A549 (cell line): ENCODE measurements around the gene KIF13A. TPM values are rescaled to one million over a fixed set of nuclear protein-coding genes. Genes with fewer than 3 reads are reported as not detected.
"Not testable (repeated sequence)": the region's sequence is repeated elsewhere in the genome, so short reads cannot be mapped to it uniquely, and the experiment has no call there.

Experiments used
- ATAC-seq, 2 experiments: fragments of 200-7000 bp in 1 of 2; fragments of >200 bp in 1 of 2; cut with Nextera tagmentation in 1 of 2; cut with Tn5 transposase in 1 of 2; 3 replicates each; pipeline versions ENCODE4 v1.8.0 to v1.9.1; 2018 to 2020; ENCODE audit warnings: mild to moderate bottlenecking in 1 of 2, moderate library complexity in 1 of 2
- CTCF ChIA-PET: fragments of 300-600 bp; sonication (Branson Sonifier 250); formaldehyde crosslinking; extraction: SDS; loops from one replicate; lab custom pipeline; 2021; ENCODE audit warnings: antibody characterized with exemption, inconsistent platforms; lab: Yijun Ruan, JAX
- POLR2A ChIA-PET: fragments of 350-600 bp; formaldehyde crosslinking; extraction: SDS; loops from one replicate; lab custom pipeline; 2021; ENCODE audit warnings: antibody characterized with exemption, inconsistent platforms; lab: Yijun Ruan, JAX
- DNase-seq, 2 experiments: peaks; one replicate each; pipeline versions ENCODE4 v3.0.0 to v3.0.0-alpha.2; 2011 to 2016; ENCODE audit warnings: low read depth in 1 of 2, low spot score in 1 of 2
- FAIRE-seq: peaks from 2 replicates; lab custom pipeline; 2011; peaks lifted over from hg19 to GRCh38; lab: Jason Lieb, UNC
- H3K27ac ChIP-seq, 2 experiments: fragments of >200 bp; sonication (Bioruptor Twin); formaldehyde crosslinking; 3 replicates each; pipeline ENCODE4 v1.5.1; 2016 to 2017
- H3K4me1 ChIP-seq: fragments of >200 bp; sonication (Bioruptor Twin); formaldehyde crosslinking; 3 replicates; pipeline ENCODE4 v1.6.1; 2016
- H3K4me2 ChIP-seq: fragments of >200 bp; sonication (Bioruptor Twin); formaldehyde crosslinking; 3 replicates; pipeline ENCODE4 v1.6.1; 2016
- H3K4me3 ChIP-seq: fragments of >200 bp; sonication (Bioruptor Twin); formaldehyde crosslinking; 3 replicates; pipeline ENCODE4 v1.5.1; 2016
- H3K9me3 ChIP-seq: fragments of >200 bp; sonication (Bioruptor Twin); formaldehyde crosslinking; 3 replicates; pipeline ENCODE4 v1.6.1; 2016
- BHLHE40 ChIP-seq: IDR thresholded peaks from 2 replicates; pipeline ENCODE4 v1.6.1; 2012; ENCODE audit warnings: low read depth, low read length, inconsistent platforms
- CBX8 ChIP-seq: fragments of 200-600 bp; sonication (generic); IDR thresholded peaks from 2 replicates; pipeline ENCODE4 v1.6.1; 2016
- CHD4 ChIP-seq: fragments of 200-600 bp; sonication (generic); IDR thresholded peaks from 2 replicates; pipeline ENCODE4 v1.6.1; 2016; ENCODE audit warnings: antibody characterized with exemption, mild to moderate bottlenecking, borderline replicate concordance
- FOSB ChIP-seq: fragments of 250-450 bp; sonication (Bioruptor Pico); IDR thresholded peaks from 2 replicates; pipeline ENCODE4 v1.5.0; 2020; ENCODE audit warnings: mild to moderate bottlenecking, moderate library complexity
- FOSL2 ChIP-seq, 2 experiments: fragments of 450-650 bp in 1 of 2; fragments of >200 bp in 1 of 2; sonication (Bioruptor Twin) in 1 of 2; formaldehyde crosslinking; IDR thresholded peaks; 2 replicates each; pipeline versions ENCODE4 v1.5.0 to v1.6.1; 2016 to 2020; ENCODE audit warnings: mild to moderate bottlenecking in 1 of 2, moderate library complexity in 1 of 2
- HES2 ChIP-seq: fragments of >200 bp; sonication (Bioruptor Twin); formaldehyde crosslinking; IDR thresholded peaks from 2 replicates; pipeline ENCODE4 v1.6.1; 2016
- HOXB5 ChIP-seq: fragments of 250-450 bp; sonication (Bioruptor Pico); IDR thresholded peaks from 2 replicates; pipeline ENCODE4 v1.5.0; 2020; ENCODE audit warnings: mild to moderate bottlenecking, moderate library complexity
- JUNB ChIP-seq: fragments of >200 bp; sonication (Bioruptor Twin); formaldehyde crosslinking; IDR thresholded peaks from 2 replicates; pipeline ENCODE4 v1.6.1; 2016
- NR3C1 ChIP-seq: fragments of >200 bp; sonication (Bioruptor Twin); formaldehyde crosslinking; IDR thresholded peaks from 3 replicates; pipeline ENCODE4 v1.6.1; 2017
- PHF8 ChIP-seq: fragments of 200-600 bp; sonication (generic); IDR thresholded peaks from 2 replicates; pipeline ENCODE4 v1.6.1; 2016; ENCODE audit warnings: low read depth, mild to moderate bottlenecking, antibody characterized with exemption, moderate library complexity, borderline replicate concordance
- POLR2A ChIP-seq: IDR thresholded peaks from 2 replicates; pipeline ENCODE4 v1.6.1; 2012; ENCODE audit warnings: mild to moderate bottlenecking, low read length
- POLR2AphosphoS2 ChIP-seq: conservative IDR thresholded peaks from 2 replicates; pipeline ENCODE4 v1.6.1; 2012; ENCODE audit warnings: low read length, improper control_type of control experiment, inconsistent platforms
- RFX5 ChIP-seq: fragments of 450-650 bp; IDR thresholded peaks from 2 replicates; pipeline ENCODE4 v1.7.1; 2014; ENCODE audit warnings: antibody characterized with exemption, mild to moderate bottlenecking, moderate library complexity
- WGBS: methylation state at CpG from one replicate; pipeline ENCODE4 v1.1.6; 2017; ENCODE audit errors: missing lambda C conversion rate; 5-methylcytosine and 5-hydroxymethylcytosine counted together
- polyA plus RNA-seq, 4 experiments: library from polyadenylated mRNA; depleted of rRNA in 3 of 4; stranded (reverse); fragments of >200 nt; fragmentation: RNase III in 1 of 4; extraction: RNeasy Plus Mini Kit Qiagen cat#74134 plus additional on column Dnase treatment in 1 of 4; gene quantifications; 2 replicates in 3 of 4; 3 replicates in 1 of 4; pipeline ENCODE4 v1.2.3, GENCODE V29; 2011 to 2017
- TF ChIP-seq, protein P1 (sequence below): fragments of >200 bp; sonication (Bioruptor Twin); formaldehyde crosslinking; IDR thresholded peaks from 3 replicates; pipeline ENCODE4 v1.6.1; 2016

Gene KIF13A
- polyA plus RNA-seq, 2 of the 4 experiments (the other 2 are of a cell fraction) = 30.2 to 39.4 TPM

DNA sequence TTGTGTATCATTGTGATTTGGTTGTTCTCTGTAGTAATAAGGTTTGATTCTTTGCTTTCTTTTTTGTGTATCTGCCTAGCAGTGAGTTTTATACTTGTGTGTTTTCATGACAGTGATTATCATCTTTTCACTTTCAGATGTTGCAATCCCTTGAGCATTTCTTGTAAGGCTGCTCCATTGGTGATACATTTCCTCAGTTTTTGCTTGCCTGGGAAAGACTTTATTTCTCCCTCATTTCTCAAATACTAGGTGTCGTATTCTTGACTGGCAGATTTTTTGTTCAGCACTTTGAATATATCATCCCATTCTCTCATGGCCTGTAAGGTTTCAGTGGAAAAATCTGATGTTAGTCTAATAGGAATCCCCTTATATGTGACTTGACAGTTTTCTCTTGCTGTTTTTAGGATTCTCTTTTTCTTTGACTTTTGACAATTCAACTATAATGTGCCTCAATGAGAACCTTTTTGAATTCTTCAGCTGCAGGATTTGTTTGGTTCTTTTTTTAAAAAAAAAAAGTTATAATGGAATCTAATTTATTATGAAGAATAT lies 249.7 kb downstream of the KIF13A start:
- WGBS = 84% methylated on average over 1 of the region's 1 CpG
- no peak for ATAC-seq

DNA sequence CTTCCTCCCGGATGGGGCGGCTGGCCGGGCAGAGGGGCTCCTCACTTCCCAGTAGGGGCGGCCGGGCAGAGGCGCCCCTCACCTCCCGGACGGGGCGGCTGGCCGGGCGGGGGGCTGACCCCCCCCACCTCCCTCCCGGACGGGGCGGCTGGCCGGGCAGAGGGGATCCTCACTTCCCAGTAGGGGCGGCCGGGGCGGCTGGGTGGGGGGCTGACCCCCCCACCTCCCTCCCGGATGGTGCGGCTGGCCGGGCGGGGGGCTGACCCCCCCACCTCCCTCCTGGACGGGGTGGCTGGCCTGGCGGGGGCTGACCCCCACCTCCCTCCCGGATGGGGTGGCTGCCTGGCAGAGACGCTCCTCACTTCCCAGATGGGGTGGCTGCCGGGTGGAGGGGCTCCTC lies 252.1 kb downstream of the KIF13A start:
- no CpG with 5 or more reads among the region's 27 CpGs for WGBS
- FAIRE-seq, POLR2A ChIA-PET, H3K9me3 ChIP-seq, ATAC-seq, DNase-seq, CTCF ChIA-PET, H3K4me1 ChIP-seq, H3K27ac ChIP-seq, H3K4me3 ChIP-seq, H3K4me2 ChIP-seq: not testable (repeated sequence)

More for the DNA sequence above, 249.7 kb downstream of the KIF13A start:
- no peaks in the 10 kb centered on the region for H3K4me1 ChIP-seq
- no peak overlapping the region for H3K4me3 ChIP-seq
- CTCF ChIA-PET = no interaction called here
- TF ChIP-seq, protein P1, sequence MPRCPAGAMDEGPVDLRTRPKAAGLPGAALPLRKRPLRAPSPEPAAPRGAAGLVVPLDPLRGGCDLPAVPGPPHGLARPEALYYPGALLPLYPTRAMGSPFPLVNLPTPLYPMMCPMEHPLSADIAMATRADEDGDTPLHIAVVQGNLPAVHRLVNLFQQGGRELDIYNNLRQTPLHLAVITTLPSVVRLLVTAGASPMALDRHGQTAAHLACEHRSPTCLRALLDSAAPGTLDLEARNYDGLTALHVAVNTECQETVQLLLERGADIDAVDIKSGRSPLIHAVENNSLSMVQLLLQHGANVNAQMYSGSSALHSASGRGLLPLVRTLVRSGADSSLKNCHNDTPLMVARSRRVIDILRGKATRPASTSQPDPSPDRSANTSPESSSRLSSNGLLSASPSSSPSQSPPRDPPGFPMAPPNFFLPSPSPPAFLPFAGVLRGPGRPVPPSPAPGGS = no peak
- no peak for TF ChIP-seq PHF8
- no peak for DNase-seq
- POLR2A ChIA-PET = no interaction called here
- no peak overlapping the region for H3K27ac ChIP-seq
- 0 out of 3 replicates have a peak, but pooled peaks cover 8% of the 10 kb centered on the region for H3K9me3 ChIP-seq
- FAIRE-seq = no peak
- H3K4me2 ChIP-seq = no peak overlapping the region

GRCh38 chr6:17730078-17730704 lies 257.2 kb downstream of the KIF13A start:
- ChIA-PET CTCF (no interaction called here), POLR2A (no interaction called here)
- Histone ChIP-seq H3K4me2 (no peak overlapping the region), H3K4me1 (no peaks in the 10 kb centered on the region), H3K4me3 (no peak overlapping the region), H3K27ac (no peak overlapping the region), H3K9me3 (no peaks in the 10 kb centered on the region)
- DNase-seq (no peak), ATAC-seq (no peak), FAIRE-seq (no peak)
- 52% methylated on average over 6 of the region's 6 CpGs for WGBS
- TF ChIP-seq BHLHE40 (no peak), HES2 (no peak), CHD4 (no peak), JUNB (no peak), POLR2A (no peak)
- TF ChIP-seq, protein P1 = no peak

DNA sequence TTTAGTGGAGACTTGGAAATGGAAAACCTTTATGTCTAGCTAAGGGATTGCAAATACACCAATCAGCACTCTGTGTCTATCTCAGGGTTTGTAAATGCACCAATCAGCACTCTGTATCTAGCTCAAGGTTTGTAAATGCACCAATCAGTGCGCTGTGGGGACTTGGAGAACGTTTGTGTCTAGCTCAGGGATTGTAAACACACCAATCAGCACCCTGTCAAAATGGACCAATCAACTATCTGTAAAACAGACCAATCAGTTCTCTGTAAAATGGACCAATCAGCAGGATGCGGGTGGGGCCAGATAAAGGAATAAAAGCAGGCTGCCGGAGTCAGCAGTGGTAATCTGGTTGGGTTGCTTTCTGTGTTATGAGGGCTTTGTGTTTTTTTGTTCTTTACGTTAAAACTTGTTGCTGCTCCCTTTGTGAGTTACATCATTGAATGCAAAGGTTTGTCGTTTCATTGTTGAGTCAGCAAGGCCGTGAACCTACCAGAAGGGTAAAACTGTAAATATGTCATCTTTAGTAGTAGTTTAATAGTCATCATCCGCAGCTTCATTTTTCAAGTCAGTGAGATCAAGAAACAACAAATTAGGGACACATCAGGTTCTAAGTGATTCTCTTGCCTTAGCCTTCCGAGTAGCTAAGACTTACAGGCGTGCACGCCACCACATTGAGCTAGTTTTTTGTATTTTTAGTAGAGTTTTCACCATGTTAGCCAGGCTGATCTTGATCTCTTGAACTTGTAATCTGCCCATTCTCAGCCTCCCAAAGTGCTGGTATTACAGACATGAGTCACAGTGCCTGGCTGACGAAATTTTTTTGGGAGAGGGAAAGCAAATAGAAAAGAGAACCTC lies 258.0 kb downstream of the KIF13A start:
- Histone ChIP-seq H3K4me3 (no peak overlapping the region), H3K9me3 (no peaks in the 10 kb centered on the region), H3K4me1 (no peaks in the 10 kb centered on the region), H3K4me2 (no peak overlapping the region), H3K27ac (no peak overlapping the region)
- ChIA-PET CTCF (interaction anchor here (0.9 kb wide), 1 partner anchor 22 kb away, joined by 3 read pairs; no protein-coding TSS in a partner anchor), POLR2A (no interaction called here)
- ATAC-seq = no peak
- no peak for DNase-seq
- no peak for TF ChIP-seq FOSB (CRISPR knock-in tag)
- TF ChIP-seq RFX5 = no peak
- TF ChIP-seq FOSL2 (IDR thresholded peaks at IDR 0.05) = no peak
- no peak for TF ChIP-seq FOSL2 (CRISPR knock-in tag; IDR thresholded peaks at IDR 0.05)
- TF ChIP-seq NR3C1 = no peak
- no peak for TF ChIP-seq HOXB5 (CRISPR knock-in tag)
- TF ChIP-seq POLR2AphosphoS2 = no peak
- no peak for TF ChIP-seq CBX8
- WGBS = 65% methylated on average over 12 of the region's 12 CpGs
- no peak for FAIRE-seq
